Neural progenitor cell (in vitro differentiated cells): Measurements from ENCODE around the gene SUSD2.

Experiments
- EZH2 ChIP-seq: fragments of 200-600 bp; sonication (generic); IDR thresholded peaks from 2 replicates; pipeline ENCODE4 v1.6.1; 2017; ENCODE audit warnings: antibody characterized with exemption, mild to moderate bottlenecking, moderate library complexity
- TF ChIP-seq, protein P1 (sequence below): fragments of 200-600 bp; sonication (generic); IDR thresholded peaks from 2 replicates; pipeline ENCODE4 v1.5.1; 2017; ENCODE audit warnings: antibody characterized with exemption, mild to moderate bottlenecking

DNA sequence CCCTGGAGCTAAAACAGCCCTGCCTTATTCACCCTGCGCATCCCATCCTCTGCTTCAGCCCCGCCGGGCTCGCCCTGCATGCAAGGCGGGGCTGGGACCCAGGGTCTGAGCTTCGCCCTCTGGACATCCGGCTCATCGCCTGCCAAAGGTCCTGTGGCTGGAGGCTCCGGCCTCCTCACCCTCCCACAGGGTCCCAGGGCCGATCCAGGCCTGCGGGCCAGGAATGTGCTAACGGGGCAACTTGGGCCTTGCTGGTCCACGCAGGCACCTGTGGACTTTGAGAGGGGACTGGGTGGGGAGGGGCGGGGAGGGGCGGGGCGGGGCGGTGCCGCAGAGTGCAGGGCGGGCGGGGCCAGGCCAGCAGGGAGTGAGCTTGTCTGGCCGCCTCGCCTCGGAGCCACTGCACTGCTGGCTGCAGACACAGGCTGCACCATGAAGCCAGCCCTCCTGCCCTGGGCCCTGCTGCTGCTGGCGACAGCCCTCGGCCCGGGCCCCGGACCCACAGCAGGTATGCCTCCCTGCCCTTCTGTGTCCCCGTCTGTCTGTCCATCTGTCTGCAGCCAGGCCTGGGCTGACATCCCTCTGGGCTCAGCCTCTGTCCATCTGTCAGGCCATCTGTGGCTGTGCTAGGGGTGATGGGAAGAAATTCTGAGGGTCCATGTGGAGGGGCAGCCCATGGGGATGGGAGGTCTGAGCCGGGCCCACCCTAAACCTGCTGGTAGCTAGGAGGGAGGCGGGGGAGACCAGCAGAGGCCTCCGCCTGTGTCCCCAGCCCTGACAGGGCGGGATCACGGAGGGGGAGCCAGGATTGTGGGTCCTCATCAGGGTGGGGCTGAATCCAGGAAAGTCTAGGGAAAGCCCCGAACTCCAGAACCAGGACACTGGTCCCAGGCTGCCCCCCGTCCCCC, at the start of gene SUSD2:
- TF ChIP-seq, protein P1, sequence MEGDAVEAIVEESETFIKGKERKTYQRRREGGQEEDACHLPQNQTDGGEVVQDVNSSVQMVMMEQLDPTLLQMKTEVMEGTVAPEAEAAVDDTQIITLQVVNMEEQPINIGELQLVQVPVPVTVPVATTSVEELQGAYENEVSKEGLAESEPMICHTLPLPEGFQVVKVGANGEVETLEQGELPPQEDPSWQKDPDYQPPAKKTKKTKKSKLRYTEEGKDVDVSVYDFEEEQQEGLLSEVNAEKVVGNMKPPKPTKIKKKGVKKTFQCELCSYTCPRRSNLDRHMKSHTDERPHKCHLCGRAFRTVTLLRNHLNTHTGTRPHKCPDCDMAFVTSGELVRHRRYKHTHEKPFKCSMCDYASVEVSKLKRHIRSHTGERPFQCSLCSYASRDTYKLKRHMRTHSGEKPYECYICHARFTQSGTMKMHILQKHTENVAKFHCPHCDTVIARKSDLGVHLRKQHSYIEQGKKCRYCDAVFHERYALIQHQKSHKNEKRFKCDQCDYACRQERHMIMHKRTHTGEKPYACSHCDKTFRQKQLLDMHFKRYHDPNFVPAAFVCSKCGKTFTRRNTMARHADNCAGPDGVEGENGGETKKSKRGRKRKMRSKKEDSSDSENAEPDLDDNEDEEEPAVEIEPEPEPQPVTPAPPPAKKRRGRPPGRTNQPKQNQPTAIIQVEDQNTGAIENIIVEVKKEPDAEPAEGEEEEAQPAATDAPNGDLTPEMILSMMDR = no peak
- no peak for TF ChIP-seq EZH2
